K562 (cell line): Measurements from ENCODE around the gene VENTX. TPM values are rescaled to one million over a fixed set of nuclear protein-coding genes. Genes with fewer than 3 reads are reported as not detected.

Experiments
- JUND ChIP-seq, 2 experiments: IDR thresholded peaks; 2 replicates in 1 of 2; 3 replicates in 1 of 2; pipeline ENCODE4 v1.6.1; 2011; ENCODE audit warnings: borderline replicate concordance in 2 of 2, low read depth in 2 of 2, low read length in 2 of 2, improper control_type of control experiment in 1 of 2, missing biosample characterization in 1 of 2, missing genetic modification characterization in 1 of 2, missing genetic modification reagents in 1 of 2
- KDM2B ChIP-seq: fragments of 250-450 bp; sonication (Bioruptor Pico); IDR thresholded peaks from 2 replicates; pipeline ENCODE4 v1.8.0; 2021; ENCODE audit warnings: mild to moderate bottlenecking, moderate library complexity
- LEF1 ChIP-seq: fragments of 450-650 bp; IDR thresholded peaks from 2 replicates; pipeline ENCODE4 v1.6.1; 2016; ENCODE audit warnings: mild to moderate bottlenecking
- MTA1 ChIP-seq: fragments of 450-650 bp; IDR thresholded peaks from 2 replicates; pipeline ENCODE4 v1.6.1; 2017; ENCODE audit warnings: borderline replicate concordance
- POLR3G ChIP-seq: IDR thresholded peaks from 2 replicates; pipeline ENCODE4 v1.6.1; 2011; ENCODE audit not compliant: insufficient read length, insufficient replicate concordance; ENCODE audit errors: extremely low read depth
- PTRF ChIP-seq: fragments of 450-650 bp; IDR thresholded peaks from 2 replicates; pipeline ENCODE4 v1.6.1; 2016; ENCODE audit warnings: mild to moderate bottlenecking, missing genetic modification characterization, missing compliant biosample characterization
- TAF15 ChIP-seq: fragments of 200-400 bp; formaldehyde crosslinking; IDR thresholded peaks from 2 replicates; pipeline ENCODE4 v1.6.1; 2017; ENCODE audit warnings: mild to moderate bottlenecking, low read depth, low read length, moderate library complexity
- ZC3H11A ChIP-seq: IDR thresholded peaks from 2 replicates; pipeline ENCODE4 v1.6.1; 2012; ENCODE audit warnings: low read depth, low read length, improper control_type of control experiment
- polyA plus RNA-seq, 8 experiments: library from polyadenylated mRNA; depleted of rRNA in 4 of 8; stranded (reverse) in 5 of 8; unstranded in 3 of 8; fragments of >200 nt; fragmentation: Nextera tagmentation in 2 of 8; fragmentation: Illumina TruSeq in 1 of 8; extraction: Ambion mirVana in 2 of 8; extraction: Trizol in 1 of 8; gene quantifications; 2 replicates each; pipeline versions ENCODE4 v1.2.1 to v1.2.3, GENCODE V29; 2011 to 2014; ENCODE audit warnings: inconsistent platforms in 1 of 8, missing spikeins in 1 of 8
- total RNA-seq, 7 experiments: library from RNA; depleted of rRNA in 6 of 7; stranded (reverse); fragments of >200 nt in 6 of 7; fragmentation: Illumina TruSeq in 2 of 7; extraction: Trizol in 2 of 7; gene quantifications; 2 replicates each; pipeline versions ENCODE4 v1.2.1 to v1.2.3, GENCODE V29; 2011 to 2021; ENCODE audit warnings: low replicate concordance in 1 of 7
- TF ChIP-seq, protein P1 (sequence below): fragments of 250-450 bp; sonication (Bioruptor Pico); IDR thresholded peaks from 2 replicates; pipeline ENCODE4 v1.4.0; 2020; ENCODE audit warnings: mild to moderate bottlenecking, moderate library complexity
- TF ChIP-seq, protein P2 (sequence below): sonication (generic); formaldehyde crosslinking; IDR thresholded peaks from 2 replicates; pipeline ENCODE4 v1.8.1; 2022; ENCODE audit warnings: missing genetic modification reagents
- TF ChIP-seq, protein P3 (sequence below): fragments of 450-650 bp; IDR thresholded peaks from 2 replicates; pipeline ENCODE4 v1.6.1; 2016; ENCODE audit warnings: missing biosample characterization, missing genetic modification characterization
- TF ChIP-seq, protein P4 (sequence below): fragments of 250-450 bp; sonication (Bioruptor Pico); IDR thresholded peaks from 2 replicates; pipeline ENCODE4 v1.5.0; 2020; ENCODE audit warnings: mild to moderate bottlenecking, borderline replicate concordance

Gene VENTX
- total and polyA plus RNA-seq, 9 of the 15 experiments (the other 6 are each of a cell fraction or from before 2014, with no cell fraction given) = 0.07 to 0.70 (median 0.20) TPM; not detected in 1

DNA sequence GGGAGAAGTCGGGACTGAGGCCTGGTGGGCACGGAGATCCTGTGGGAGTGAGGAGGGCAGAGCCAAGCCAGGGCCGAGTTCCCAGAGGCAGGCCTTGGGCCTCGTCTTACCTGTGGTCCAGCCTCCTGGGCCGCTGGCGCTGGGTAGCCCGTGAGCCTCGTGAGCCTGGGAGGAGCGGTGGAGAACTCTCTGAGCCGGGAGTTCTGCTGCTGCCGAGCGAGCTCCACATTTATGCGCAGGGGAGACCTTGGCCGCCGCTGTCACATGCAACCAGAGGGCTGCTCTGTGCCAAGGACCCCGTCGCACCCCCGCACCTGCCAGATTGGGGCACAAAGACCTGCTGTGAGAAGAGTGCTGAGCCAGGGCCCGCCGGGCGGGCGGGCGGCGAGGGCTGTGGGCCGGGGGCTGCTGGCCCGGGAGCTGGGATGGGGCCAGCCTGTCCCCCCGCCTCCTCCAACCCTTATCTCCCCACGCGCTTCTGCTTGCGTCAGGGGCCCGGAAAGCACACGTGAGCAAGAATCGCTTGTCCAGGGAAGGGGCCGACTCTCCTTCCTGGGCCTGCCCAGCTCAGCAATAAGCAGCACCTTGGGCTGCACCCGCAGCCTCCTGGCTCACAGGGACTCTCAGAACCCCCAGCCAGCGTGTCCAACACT, 10.2 kb downstream of the VENTX start (continued):
- TF ChIP-seq, protein P1, sequence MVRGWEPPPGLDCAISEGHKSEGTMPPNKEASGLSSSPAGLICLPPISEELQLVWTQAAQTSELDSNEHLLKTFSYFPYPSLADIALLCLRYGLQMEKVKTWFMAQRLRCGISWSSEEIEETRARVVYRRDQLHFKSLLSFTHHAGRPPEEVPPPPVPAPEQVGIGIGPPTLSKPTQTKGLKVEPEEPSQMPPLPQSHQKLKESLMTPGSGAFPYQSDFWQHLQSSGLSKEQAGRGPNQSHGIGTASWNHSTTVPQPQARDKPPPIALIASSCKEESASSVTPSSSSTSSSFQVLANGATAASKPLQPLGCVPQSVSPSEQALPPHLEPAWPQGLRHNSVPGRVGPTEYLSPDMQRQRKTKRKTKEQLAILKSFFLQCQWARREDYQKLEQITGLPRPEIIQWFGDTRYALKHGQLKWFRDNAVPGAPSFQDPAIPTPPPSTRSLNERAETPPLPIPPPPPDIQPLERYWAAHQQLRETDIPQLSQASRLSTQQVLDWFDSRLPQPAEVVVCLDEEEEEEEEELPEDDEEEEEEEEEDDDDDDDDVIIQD (CRISPR knock-in tag) = no peak
- TF ChIP-seq, protein P2, sequence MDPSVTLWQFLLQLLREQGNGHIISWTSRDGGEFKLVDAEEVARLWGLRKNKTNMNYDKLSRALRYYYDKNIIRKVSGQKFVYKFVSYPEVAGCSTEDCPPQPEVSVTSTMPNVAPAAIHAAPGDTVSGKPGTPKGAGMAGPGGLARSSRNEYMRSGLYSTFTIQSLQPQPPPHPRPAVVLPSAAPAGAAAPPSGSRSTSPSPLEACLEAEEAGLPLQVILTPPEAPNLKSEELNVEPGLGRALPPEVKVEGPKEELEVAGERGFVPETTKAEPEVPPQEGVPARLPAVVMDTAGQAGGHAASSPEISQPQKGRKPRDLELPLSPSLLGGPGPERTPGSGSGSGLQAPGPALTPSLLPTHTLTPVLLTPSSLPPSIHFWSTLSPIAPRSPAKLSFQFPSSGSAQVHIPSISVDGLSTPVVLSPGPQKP (CRISPR knock-in tag) = no peak
- TF ChIP-seq KDM2B (CRISPR knock-in tag) = no peak
- TF ChIP-seq, protein P3, sequence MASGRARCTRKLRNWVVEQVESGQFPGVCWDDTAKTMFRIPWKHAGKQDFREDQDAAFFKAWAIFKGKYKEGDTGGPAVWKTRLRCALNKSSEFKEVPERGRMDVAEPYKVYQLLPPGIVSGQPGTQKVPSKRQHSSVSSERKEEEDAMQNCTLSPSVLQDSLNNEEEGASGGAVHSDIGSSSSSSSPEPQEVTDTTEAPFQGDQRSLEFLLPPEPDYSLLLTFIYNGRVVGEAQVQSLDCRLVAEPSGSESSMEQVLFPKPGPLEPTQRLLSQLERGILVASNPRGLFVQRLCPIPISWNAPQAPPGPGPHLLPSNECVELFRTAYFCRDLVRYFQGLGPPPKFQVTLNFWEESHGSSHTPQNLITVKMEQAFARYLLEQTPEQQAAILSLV (tag) = no peak
- TF ChIP-seq, protein P4, sequence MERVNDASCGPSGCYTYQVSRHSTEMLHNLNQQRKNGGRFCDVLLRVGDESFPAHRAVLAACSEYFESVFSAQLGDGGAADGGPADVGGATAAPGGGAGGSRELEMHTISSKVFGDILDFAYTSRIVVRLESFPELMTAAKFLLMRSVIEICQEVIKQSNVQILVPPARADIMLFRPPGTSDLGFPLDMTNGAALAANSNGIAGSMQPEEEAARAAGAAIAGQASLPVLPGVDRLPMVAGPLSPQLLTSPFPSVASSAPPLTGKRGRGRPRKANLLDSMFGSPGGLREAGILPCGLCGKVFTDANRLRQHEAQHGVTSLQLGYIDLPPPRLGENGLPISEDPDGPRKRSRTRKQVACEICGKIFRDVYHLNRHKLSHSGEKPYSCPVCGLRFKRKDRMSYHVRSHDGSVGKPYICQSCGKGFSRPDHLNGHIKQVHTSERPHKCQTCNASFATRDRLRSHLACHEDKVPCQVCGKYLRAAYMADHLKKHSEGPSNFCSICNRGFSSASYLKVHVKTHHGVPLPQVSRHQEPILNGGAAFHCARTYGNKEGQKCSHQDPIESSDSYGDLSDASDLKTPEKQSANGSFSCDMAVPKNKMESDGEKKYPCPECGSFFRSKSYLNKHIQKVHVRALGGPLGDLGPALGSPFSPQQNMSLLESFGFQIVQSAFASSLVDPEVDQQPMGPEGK (CRISPR knock-in tag) = no peak
- no peak for TF ChIP-seq ZC3H11A
- TF ChIP-seq POLR3G = no peak
- no peak for TF ChIP-seq TAF15
- TF ChIP-seq JUND (IDR thresholded peaks at IDR 0.05; ENCODE audit: borderline replicate concordance, low read depth, low read length) = no peak
- TF ChIP-seq JUND (tag; IDR thresholded peaks at IDR 0.05; ENCODE audit: borderline replicate concordance, low read depth, low read length) = no peak
- no peak for TF ChIP-seq PTRF (tag)
- TF ChIP-seq LEF1 = no peak
- TF ChIP-seq MTA1 = no peak
